DMS79 treated with DMSO at 0.1 percent for 48 hours (cell line): Measurements from ENCODE around the gene OSBPL10.
A peak's percentile ranks its signal among the peaks of the same experiment; 100 is the strongest.
"Not testable (repeated sequence)": the region's sequence is repeated elsewhere in the genome, so short reads cannot be mapped to it uniquely, and the experiment has no call there.

Experiments used
- DNase-seq: peaks from one replicate; lab custom pipeline; 2025; lab: John Stamatoyannopoulos, UW

OSBPL10 gene

GRCh38 chr3:31993843-31994242 lies 12.8 kb upstream of the OSBPL10 start:
- no peak for DNase-seq

- DNase-seq: not testable (repeated sequence)
Observed at GRCh38 chr3:31992995-31993394, 11.9 kb upstream of the OSBPL10 start.

- no peak for DNase-seq
Observed at GRCh38 chr3:31988271-31988670, 7.2 kb upstream of the OSBPL10 start.

GRCh38 chr3:31985831-31986230 lies 4.8 kb upstream of the OSBPL10 start:
- DNase-seq: no peak

GRCh38 chr3:31984321-31984720 lies 3.3 kb upstream of the OSBPL10 start:
- DNase-seq: no peak

GRCh38 chr3:31980530-31981205 lies 394 bp downstream of the OSBPL10 start:
- no peak for DNase-seq

- DNase-seq: no peak
Observed at GRCh38 chr3:31979001-31979697, 1.9 kb downstream of the OSBPL10 start.

GRCh38 chr3:31978553-31978952 lies 2.5 kb downstream of the OSBPL10 start:
- DNase-seq: peak; percentile 6

- no peak for DNase-seq
Observed at GRCh38 chr3:31977736-31978135, 3.3 kb downstream of the OSBPL10 start.

- DNase-seq: no peak
Observed at GRCh38 chr3:31976302-31976701, 4.8 kb downstream of the OSBPL10 start.

GRCh38 chr3:31974964-31975363 lies 6.1 kb downstream of the OSBPL10 start:
- DNase-seq: no peak

GRCh38 chr3:31974471-31974870 lies 6.6 kb downstream of the OSBPL10 start:
- no peak for DNase-seq

GRCh38 chr3:31973837-31974236 lies 7.2 kb downstream of the OSBPL10 start:
- no peak for DNase-seq

GRCh38 chr3:31973081-31973480 lies 8.0 kb downstream of the OSBPL10 start:
- DNase-seq: no peak

- DNase-seq: no peak
Observed at GRCh38 chr3:31971607-31972006, 9.5 kb downstream of the OSBPL10 start.

GRCh38 chr3:31968927-31969418 lies 12.1 kb downstream of the OSBPL10 start:
- no peak for DNase-seq

GRCh38 chr3:31968369-31968926 lies 12.6 kb downstream of the OSBPL10 start:
- no peak for DNase-seq

- DNase-seq: no peak
Observed at GRCh38 chr3:31967592-31967991, 13.5 kb downstream of the OSBPL10 start.

GRCh38 chr3:31966978-31967591 lies 14.0 kb downstream of the OSBPL10 start:
- no peak for DNase-seq

GRCh38 chr3:31962801-31963205 lies 18.3 kb downstream of the OSBPL10 start:
- no peak for DNase-seq

- peak; percentile 12 for DNase-seq
Observed at GRCh38 chr3:31960793-31961431, 20.1 kb downstream of the OSBPL10 start.
